Right atrium auricular region (tissue), 2 donors: Measurements from ENCODE around the gene PPFIA4. TPM values are rescaled to one million over a fixed set of nuclear protein-coding genes. Genes with fewer than 3 reads are reported as not detected.

Source experiments
- DNase-seq: peaks from one replicate; pipeline ENCODE4 v3.0.0-alpha.2; 2019; ENCODE audit warnings: low spot score
- H3K27ac ChIP-seq, 2 donors: fragments of 200-600 bp; sonication (generic); 1 replicate in 1 of 2; 2 replicates in 1 of 2; pipeline ENCODE4 v1.5.1; 2016 to 2019
- H3K27me3 ChIP-seq, 2 donors: fragments of 200-600 bp; sonication (generic); one replicate each; pipeline versions ENCODE4 v1.5.1 to v1.6.0; 2017 to 2019
- H3K36me3 ChIP-seq: fragments of 200-600 bp; sonication (generic); one replicate; pipeline ENCODE4 v1.5.1; 2016
- H3K4me1 ChIP-seq, 2 donors: fragments of 200-600 bp; sonication (generic); one replicate each; pipeline versions ENCODE4 v1.5.1 to v1.6.0; 2017 to 2019
- H3K4me3 ChIP-seq, 2 donors: fragments of 200-600 bp; sonication (generic); 1 replicate in 1 of 2; 2 replicates in 1 of 2; pipeline ENCODE4 v1.5.1; 2017 to 2019; ENCODE audit warnings: mild to moderate bottlenecking in 1 of 2, moderate library complexity in 1 of 2
- H3K9me3 ChIP-seq, 2 donors: fragments of 200-600 bp; sonication (generic); one replicate each; pipeline ENCODE4 v1.5.1; 2019
- CTCF ChIP-seq, 2 donors: fragments of 200-600 bp; sonication (generic); IDR thresholded peaks; one replicate each; pipeline ENCODE4 v1.5.1; 2019; ENCODE audit warnings: antibody characterized with exemption in 2 of 2
- total RNA-seq, 2 donors: library from RNA; depleted of rRNA; stranded (reverse); fragments of >200 nt; gene quantifications; one replicate each; pipeline ENCODE4 v1.1.0, GENCODE V29; 2016

PPFIA4 gene
- total RNA-seq, 2 donors from 2014 or later = 16.3 to 19.2 TPM

GRCh38 chr1:203049576-203050180 is 23.4 kb downstream of the PPFIA4 start:
- no peaks in the 10 kb centered on the region for H3K9me3 ChIP-seq
- H3K4me1 ChIP-seq = peaks cover 0 to 11% of the 10 kb centered on the region in 2 donors
- DNase-seq = no peak
- H3K27ac ChIP-seq = no peak overlapping the region
- no peaks in the 10 kb centered on the region for H3K27me3 ChIP-seq
- no peak overlapping the region for H3K4me3 ChIP-seq
- H3K36me3 ChIP-seq = peaks cover 9% of the 10 kb centered on the region
- no peak for TF ChIP-seq CTCF (IDR thresholded peaks at IDR 0.05)

GRCh38 chr1:203050826-203051225 is 24.5 kb downstream of the PPFIA4 start:
- DNase-seq = no peak
- TF ChIP-seq CTCF (IDR thresholded peaks at IDR 0.05) = no peak
- peaks cover 9% of the 10 kb centered on the region for H3K36me3 ChIP-seq
- H3K9me3 ChIP-seq = no peaks in the 10 kb centered on the region
- no peaks in the 10 kb centered on the region for H3K27me3 ChIP-seq
- peaks cover 0 to 11% of the 10 kb centered on the region in 2 donors for H3K4me1 ChIP-seq
- no peak overlapping the region for H3K27ac ChIP-seq
- no peak overlapping the region for H3K4me3 ChIP-seq

GRCh38 chr1:203051841-203052324 is 25.6 kb downstream of the PPFIA4 start:
- TF ChIP-seq CTCF (IDR thresholded peaks at IDR 0.05) = no peak
- Histone ChIP-seq H3K9me3 (no peaks in the 10 kb centered on the region), H3K36me3 (no peaks in the 10 kb centered on the region), H3K27me3 (no peaks in the 10 kb centered on the region), H3K4me1 (peaks cover 0 to 9% of the 10 kb centered on the region in 2 donors), H3K27ac (no peak overlapping the region), H3K4me3 (no peak overlapping the region)
- DNase-seq = no peak

GRCh38 chr1:203052601-203053000 is 26.3 kb downstream of the PPFIA4 start:
- no peak overlapping the region for H3K4me3 ChIP-seq
- no peaks in the 10 kb centered on the region for H3K36me3 ChIP-seq
- H3K27ac ChIP-seq = no peak overlapping the region
- H3K4me1 ChIP-seq = peaks cover 0 to 10% of the 10 kb centered on the region in 2 donors
- no peaks in the 10 kb centered on the region for H3K9me3 ChIP-seq
- no peak for TF ChIP-seq CTCF (IDR thresholded peaks at IDR 0.05)
- no peak for DNase-seq
- H3K27me3 ChIP-seq = no peaks in the 10 kb centered on the region

- TF ChIP-seq CTCF (IDR thresholded peaks at IDR 0.05) = no peak
- H3K27ac ChIP-seq = no peak overlapping the region
- H3K36me3 ChIP-seq = no peaks in the 10 kb centered on the region
Observed at GRCh38 chr1:203054184-203054583, 27.9 kb downstream of the PPFIA4 start.

GRCh38 chr1:203054642-203055041 is 28.4 kb downstream of the PPFIA4 start:
- Histone ChIP-seq H3K4me3 (no peak overlapping the region), H3K27ac (no peak overlapping the region), H3K27me3 (no peaks in the 10 kb centered on the region), H3K4me1 (peaks cover 0 to 10% of the 10 kb centered on the region in 2 donors), H3K36me3 (no peaks in the 10 kb centered on the region), H3K9me3 (no peaks in the 10 kb centered on the region)
- no peak for DNase-seq
- TF ChIP-seq CTCF (IDR thresholded peaks at IDR 0.05) = no peak

More at GRCh38 chr1:203054184-203054583, 27.9 kb downstream of the PPFIA4 start:
- no peak for DNase-seq
- Histone ChIP-seq H3K4me3 (no peak overlapping the region), H3K4me1 (peaks cover 0 to 10% of the 10 kb centered on the region in 2 donors), H3K9me3 (no peaks in the 10 kb centered on the region), H3K27me3 (no peaks in the 10 kb centered on the region)
